Ureter (tissue), 1 donor: ENCODE results near the gene TTC31. TPM values are rescaled to one million over a fixed set of nuclear protein-coding genes. Genes with fewer than 3 reads are reported as not detected.
"Not testable (repeated sequence)": the region's sequence is repeated elsewhere in the genome, so short reads cannot be mapped to it uniquely, and the experiment has no call there.

Experiments used
- DNase-seq: peaks from one replicate; pipeline ENCODE4 v3.0.0-alpha.2; 2020; ENCODE audit warnings: low spot score
- total RNA-seq: library from RNA; stranded (reverse); gene quantifications from one replicate; pipeline ENCODE4 v1.2.4, GENCODE V29; 2023
- donor health status: DM: yes; HTN: yes; CAD: no.

TTC31 gene
- 22.5 TPM for total RNA-seq

DNA sequence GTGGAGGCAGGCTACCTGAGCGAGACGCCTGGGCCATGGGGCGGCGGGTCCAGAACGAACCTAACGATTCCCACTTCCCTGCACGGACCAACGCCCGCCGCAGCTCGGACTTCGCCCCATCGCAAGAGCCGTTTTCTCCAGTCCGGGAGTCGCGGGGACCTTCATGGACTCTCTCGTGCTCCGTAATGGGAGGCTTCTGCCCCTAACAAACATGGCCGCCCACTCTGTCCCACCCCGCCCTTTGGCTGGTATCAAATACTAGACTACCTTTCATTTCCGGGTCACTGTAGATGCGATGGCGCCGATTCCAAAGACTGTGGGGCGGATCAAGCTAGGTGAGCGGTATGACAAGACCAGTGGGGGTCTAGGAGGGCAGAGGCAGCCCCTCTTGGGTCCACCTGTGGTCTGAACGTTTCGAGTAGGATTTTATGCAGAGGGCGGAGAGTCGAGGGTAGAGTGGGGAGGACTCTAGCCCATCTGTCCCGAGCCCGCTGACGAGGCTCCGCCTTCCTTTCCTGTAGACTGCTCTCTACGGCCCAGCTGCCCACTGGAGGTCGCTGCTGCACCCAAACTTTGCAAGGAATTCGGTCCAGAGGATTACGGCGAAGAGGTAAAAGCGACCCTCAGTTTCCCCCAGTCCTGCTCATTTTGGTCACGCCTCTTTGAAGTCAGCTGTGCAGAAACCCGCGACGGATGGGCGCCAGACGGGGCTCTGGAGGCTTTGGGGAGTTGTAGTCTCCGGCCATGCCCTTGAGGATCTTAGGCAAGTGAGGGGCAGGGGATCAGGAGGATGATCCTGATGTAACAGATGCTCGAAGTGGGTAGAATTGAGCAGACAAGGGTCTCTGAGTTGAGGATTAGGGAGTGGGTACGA is at the start of gene TTC31, which contains the start of gene CCDC142:
Gene TTC31, plus strand, starts transcription at position 281 of the 874 bp plus-strand sequence. Its CDS starts 15 bp downstream, at position 296.
Gene CCDC142, minus strand, starts transcription at position 198 of the 874 bp plus-strand sequence. Its CDS starts 161 bp downstream, at position 37.
- peak; percentile 98 for DNase-seq

DNA sequence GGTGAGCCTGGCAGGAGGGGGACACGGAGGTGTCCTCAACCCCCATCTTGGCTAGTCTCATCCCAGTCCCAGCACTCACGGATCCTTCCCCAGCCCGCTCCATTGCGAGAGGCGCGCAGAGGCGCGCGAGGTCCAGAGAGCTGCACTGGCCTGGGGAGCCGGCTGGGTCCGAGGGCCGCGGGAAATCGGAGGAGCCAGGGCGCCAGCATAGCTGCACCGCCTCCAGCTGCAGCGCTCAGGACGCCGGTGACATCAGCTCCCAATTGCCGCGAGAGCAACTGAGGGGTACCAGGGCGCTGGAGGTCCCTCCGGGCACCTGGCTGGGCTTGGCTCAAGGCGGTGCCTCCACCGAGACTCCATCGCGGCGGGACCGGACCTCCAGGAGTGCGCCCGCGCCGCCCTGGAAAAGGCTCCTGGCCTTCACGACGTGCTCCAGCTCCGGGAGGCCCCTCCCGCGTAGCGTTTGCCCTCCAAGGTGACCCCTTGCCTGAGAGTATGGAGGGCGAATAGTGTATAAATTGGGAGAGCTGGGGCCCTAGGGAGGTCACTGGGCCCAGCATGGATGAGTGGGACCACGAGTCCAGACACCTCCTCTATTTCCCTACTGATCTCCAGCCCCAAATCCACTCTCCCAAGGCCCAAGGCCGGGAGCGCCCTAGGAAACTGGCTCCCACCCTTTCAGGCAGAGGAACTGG is 46.6 kb upstream of the TTC31 start:
- DNase-seq, result no peak

DNA sequence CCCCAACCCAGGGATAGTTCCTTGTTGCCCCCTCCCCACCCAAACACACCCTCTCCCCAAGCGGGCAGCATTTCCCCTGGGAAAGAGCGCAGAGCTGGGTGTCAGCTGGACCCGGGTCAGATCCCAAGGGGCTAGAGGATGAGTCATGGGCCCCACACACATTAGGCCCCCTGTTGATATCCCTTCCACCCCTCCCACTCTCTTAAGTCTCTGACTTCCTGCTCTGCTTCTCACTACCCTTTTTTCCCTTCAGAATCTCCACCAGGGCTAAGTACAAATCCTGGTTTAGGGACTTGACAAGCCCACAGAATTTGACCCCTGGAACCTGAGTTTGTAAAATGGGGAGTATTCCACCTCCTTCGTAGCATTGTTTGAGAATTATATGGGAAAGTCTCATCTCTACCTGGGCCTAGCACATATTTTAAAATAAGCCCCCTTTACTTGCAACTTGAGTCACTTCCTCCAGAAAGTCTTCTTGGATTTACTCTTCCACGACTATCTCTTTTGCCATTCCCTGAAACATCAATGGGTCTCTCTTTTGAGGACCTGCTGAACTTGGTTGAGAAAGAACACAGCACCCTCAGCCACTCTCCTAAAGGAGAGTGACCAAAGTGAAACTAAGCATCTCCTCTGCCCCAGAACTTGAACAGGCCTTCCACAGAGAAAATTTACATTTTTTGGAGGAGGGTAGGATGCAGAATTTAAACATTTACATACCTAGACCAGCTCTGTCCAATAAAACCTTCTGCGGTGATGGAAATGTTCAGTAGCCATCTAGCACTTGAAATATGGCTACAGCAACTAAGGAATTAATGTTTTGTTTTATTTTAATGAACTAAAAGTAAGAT is 45.8 kb upstream of the TTC31 start:
- no peak for DNase-seq

DNA sequence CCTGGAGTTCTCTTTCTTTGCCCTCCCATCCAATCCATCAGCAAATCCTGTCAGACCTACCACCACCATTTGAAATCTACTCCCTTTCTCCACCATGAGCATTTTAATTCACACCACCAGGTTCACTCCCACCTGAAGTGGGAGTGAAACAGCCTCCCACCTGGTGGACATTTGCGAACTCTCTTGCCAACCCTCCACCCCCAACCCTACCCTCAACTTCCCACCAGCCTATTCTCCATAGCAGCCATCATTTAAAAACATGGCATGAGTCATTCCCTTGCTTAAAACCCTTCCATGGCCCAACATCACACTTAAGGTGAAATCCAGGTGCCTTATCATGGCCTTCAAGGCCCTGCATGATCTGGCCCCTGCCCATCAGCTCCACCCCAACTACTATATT is 44.6 kb upstream of the TTC31 start:
- no peak for DNase-seq

DNA sequence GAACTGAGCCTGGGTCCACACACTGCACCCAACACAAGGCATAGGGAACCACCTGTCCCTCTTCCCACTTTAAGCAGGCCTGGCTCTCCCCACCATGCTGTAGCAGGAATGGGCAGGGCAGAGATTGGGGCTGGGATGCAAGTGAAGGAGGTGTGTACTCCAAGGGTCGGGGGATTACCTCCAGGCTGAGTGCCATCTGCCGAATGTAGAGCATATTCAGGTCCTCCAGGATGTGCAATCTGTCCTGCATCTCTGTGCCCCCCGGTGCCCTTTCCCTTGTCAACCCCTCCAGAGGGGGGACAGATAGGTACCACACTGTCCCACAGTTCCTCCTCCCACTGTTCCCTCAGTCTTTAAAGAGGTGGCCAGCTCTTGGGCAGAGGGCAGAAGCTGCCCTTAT is 43.5 kb upstream of the TTC31 start:
- no peak for DNase-seq

DNA sequence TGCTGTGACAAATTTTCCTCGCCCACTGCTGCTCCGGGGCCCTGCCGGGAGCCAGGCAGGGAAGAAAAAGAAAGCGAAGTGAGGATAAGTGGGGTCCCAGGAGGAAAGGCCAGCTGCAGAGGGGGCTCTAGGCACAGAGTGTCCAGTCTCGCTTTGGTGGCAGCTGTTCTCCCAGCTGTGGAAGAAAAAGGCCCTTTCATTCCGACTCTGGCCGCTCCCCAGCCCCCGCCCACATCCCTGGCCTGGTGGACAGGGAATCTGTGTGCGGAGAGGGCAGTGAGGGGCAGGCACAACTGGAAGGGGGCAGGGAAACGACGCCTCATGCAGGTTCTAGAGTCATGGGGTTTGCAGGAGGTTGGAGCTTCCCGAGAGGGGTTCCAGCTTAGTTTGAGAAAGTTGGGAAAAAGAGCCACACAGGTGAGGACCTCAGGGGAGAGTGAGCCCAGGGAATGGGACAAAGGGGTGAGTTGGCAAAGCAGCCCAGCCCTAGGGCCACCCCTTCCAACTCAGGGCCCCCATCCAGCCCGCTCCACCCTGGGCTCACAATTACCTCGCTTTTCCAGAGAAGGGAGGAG is 43.0 kb upstream of the TTC31 start:
- peak; percentile 66 for DNase-seq

DNA sequence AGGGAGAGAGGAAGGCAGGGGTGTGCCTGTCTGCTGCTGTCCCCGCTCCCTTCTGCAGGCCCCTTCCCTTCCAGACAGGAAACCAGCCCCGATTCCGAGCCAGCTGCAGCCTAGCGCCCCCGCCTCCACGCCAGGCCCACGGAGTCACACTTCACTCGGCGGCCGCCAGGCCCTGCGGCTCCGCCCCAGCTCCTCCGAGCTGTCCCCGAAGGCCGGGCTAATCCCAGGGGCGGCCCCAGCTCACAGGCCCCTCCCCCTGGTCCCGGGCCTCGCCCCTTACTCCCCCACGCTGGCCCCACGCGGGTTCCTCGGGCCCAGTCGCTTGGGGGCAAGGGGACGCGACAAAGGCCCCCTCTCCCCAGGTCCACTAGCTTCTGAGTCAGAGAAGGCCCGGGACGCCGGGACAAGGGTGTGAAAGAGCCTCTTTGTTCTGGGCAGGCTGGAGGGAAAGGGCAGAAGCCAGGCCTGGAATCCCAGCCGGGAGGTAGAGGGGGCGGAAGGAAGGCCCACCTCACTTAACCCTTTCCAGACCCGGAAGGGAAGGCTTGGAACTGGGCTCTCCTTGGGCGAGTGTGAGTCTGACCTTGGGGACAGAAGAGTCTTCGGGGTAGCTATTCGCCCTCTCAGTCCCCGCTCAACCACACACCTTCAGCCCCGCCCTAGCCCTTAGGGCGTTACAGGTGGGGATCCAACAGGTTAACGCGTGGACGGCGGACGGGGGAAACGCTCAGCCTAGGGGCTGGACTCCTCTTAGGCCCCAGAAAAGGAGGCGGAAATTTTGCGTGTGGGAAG is 42.3 kb upstream of the TTC31 start:
- peak; percentile 88 for DNase-seq

DNA sequence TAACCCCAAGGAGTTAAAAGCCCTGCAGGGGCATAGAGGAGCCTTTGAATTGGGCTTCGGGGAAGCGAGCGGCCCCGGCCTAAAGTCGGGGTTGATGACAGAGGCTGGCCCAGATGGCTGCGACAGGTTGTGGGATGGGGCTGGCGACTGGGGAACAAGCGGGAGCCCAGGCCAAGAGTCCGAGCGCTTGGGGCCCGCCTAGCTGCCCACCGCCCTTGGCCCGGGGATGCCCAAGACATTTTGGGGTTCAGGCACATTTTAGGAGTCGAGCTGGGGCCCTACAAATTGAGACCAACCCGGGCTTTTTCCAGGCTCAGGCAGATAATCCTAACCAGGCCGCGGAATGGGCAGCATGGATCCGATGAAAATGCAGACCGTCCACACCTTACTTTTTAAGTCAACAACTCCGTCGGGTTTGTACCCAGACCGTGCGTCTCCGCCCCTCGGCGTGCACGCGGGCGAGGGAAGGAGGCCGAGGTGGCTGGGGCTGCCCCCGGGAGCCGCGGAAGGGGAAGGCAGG is 41.7 kb upstream of the TTC31 start:
- no peak for DNase-seq

DNA sequence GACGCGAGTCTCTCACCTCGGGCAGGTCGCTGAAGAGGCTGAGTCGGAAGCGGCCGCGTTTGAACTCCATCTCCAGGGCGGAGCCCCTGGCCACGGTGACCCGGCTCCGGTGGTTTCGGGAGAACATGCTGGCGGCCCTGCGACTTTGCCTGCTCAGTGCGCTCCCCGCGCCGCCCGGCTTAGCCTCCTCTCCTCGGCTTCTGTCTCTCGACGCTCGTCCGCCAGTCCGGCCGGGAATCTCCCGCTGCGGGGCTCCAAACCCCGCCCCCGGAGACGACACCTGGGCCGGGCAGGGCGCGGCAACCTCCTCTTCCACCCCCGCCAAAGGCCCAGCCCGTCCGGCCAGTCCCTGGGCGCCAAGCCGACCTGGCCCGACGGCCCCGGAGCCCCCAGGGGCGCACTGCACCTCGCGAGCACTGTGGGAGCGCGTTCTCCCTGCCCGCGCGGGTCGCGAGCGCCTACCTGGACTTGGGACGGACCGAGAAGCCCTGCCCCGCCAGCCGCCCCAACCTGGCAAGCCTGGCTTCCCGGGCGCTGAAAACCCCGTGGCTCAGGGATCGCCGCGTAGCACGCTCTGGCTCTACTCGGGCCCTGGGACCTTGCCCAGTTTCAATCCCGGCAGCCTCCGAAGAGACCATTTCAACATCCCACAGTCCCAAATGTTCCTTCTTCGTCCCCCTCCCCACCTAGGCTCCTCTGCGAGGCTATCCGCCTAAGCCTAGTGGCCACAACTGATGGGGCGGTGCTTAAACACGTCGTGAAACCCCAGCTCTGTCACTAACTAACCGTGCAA is 41.0 kb upstream of the TTC31 start, which contains the start of gene RTKN:
Gene RTKN, minus strand, starts transcription at position 248 of the 793 bp plus-strand sequence. Its CDS starts 121 bp downstream, at position 127.
- DNase-seq, result no peak

DNA sequence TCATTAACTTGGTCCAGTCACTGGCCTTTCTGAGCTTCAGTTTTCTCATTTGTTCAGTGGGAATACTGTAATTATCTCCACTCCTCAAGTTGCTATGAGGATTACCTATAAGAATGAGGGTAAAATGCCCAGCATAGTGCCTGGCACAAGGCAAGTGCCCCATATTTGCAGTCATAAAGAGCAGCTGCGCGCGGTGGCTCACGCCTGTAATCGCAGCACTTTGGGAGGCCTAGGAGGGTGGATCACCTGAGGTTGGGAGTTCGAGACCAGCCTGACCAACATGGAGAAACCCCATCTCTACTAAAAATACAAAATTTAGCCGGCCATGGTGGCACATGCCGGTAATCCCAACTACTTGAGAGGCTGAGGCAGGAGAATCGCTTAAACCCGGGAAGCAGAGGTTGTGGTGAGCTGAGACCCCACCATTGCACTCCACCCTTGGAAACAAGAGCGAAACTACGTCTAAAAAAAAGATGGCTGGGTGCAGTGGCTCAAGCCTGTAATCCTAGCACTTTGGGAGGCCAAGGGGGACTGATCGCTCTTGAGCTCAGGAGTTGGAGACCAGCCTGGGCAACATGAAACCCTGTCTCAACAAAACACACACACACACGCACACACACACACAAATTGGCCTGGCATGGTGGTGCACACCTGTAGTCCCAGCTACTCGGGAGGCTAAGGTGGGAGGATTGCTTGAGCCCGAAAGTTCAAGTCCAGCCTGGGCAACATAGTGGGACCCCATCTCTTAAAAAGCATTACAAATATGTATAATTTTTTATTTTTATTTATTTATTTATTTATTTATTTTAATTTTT is 40.2 kb upstream of the TTC31 start:
- DNase-seq, result not testable (repeated sequence)

DNA sequence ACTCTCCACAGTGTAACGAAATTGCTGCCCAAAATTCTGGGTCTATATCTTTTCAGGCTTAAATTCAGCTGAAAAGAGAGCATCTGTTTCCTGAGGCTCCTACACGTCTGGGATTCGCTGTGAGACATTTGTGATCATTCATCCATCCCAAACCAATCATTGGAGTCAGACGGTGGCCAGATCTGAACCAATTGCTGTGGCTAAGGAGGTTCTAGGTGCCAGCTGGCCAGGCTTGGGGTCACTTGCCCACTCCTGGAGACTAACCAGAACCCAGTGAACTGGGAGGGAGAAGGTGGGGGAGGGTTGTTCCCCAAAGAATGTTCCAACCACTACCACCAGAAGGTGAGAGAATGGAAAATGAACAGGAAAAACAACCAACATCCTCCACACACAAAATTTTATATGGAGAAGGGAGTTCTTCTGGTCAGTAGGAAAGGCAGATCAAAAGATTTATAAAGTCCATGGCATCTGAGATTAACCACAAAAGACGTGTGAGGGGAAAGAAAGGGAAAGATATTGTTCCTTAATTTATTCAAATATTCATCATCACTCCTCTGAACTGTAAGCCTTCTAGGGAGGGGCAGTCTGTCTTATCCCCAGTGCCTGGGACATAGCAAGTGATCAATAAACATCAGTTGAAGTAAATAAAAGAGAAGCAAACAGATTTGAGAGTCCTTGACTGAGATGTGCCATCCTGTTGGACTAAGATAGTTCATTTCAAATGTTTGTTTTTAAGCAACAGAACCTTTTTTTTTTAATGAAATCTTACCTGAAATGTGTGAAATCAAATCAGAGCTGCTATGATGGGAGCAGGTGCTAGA is 38.2 kb upstream of the TTC31 start:
- no peak for DNase-seq

DNA sequence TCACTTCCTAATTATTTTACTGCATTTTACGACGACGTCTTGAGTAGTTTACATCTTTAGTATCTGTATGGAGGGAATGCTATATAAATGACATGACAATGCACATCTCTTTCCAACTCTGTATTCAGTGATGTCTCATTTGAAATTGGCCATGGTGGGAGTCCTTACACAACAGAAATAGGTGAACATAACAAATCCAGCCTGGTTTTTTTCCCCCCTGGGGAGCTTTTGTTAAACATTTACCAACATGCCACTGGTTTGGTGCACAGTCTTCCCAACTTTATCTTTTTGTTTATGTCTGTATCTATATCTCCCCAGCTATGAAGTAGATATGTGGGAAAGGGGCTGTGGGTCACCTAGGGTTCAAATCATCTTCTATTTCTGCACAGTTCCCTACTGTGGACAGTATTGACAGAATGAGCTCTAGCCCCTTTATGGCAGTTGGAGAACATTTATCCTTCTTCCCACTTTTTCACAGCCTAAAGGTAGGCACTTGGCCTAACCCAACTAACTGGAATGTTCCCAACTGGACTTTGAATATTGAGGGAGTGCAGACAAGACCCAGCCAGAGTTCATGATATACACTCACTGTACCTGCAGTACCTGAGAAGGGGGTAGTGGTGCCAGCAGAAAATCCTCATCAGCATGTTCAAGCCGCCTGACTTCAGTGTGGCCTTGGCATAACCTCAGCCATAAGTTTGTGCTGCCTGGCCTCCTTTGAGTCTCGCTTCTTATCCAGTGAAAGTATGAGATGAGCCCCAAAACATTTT is 35.5 kb upstream of the TTC31 start:
- no peak for DNase-seq

DNA sequence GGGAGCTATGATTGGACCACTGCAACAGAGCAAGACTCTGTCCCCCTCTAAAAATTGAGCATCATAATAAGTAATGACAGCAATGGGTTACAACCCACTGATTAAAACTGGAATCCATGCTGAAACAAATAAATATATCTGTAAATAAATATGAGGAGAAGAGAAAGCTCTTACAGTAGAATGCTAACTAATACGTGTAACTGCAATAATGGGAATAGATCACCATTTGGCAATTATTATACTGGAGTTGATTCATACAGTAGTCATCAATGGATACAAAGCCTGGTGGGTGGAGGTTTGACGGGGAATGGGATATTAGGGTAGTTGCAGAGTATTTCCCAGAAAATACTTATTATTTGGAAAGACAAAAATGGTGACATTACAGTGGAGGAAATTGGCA is 34.1 kb upstream of the TTC31 start:
- no peak for DNase-seq

DNA sequence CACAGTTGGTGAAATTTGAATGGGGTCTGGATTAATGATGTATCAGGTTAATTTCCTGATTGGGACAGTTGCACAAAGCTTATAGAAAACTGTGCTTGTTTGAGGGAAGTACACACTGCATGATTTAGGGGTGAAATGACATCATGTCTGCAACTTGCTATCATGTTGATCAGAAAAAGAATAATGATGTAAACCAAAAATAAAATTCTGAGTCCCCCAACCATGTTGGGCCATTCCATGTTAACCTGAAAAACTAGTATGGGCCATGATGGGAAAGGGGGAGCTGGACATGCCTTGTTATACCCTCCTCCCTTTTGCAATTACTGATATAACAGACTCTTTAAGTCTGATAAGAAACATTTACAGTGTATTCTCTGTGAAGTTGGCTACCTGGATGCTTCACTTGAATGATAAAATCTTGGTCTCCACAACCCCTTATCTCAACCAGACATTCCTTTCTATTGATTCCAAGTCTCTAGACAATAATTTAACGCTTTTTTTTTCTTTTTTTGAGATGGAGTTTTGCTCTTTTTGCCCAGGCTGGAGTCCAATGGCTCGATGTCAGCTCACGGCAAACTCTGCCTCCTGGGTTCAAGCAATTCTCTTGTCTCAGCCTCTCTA is 32.2 kb upstream of the TTC31 start:
- DNase-seq, result no peak

DNA sequence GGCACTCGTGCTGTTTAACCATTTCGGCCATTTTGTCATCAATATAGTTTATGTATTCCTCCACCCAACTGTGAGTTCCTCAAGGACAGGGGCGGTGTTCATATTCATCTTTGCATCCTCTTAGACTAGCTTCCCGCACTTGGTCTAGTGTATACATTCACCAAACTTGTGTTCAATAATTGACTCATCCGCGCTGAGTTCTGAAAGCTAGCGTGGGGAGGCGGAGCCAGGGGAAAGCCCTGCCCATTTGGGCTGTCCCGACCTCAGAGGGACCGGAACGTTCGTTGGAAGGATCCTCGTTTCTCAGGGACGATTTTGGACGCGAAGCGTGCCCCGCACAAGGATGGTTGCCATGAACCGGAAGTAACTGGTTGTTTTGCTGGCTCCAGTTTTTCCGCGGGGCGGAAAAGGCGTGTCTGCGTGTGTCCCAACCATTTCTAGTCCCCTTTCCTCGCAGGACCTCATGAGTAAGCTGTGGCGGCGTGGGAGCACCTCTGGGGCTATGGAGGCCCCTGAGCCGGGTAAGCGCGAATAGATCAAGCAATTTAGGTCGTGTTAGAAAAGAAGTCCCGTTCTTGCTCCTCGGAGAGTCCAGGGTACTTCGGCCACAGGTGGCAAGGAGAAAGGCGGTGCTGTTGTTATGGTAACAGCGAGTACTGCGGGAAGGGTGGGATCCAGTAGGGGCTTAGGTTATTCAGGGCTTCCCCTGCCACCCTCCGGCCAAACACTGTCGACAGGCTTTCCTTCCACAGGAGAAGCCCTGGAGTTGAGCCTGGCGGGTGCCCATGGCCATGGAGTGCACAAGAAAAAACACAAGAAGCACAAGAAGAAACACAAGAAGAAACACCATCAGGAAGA is 28.0 kb upstream of the TTC31 start, which contains the start of gene INO80B:
Gene INO80B, plus strand, starts transcription at position 434 of the 858 bp plus-strand sequence. Its CDS starts 30 bp downstream, at position 464.
- peak; percentile 98 for DNase-seq
